Tibial nerve (tissue), 4 donors: ENCODE measurements around the gene BRIP1.

Experiments
- CTCF ChIP-seq, 5 experiments: fragments of 200-600 bp in 3 of 5; fragments of 450-650 bp in 2 of 5; sonication (generic) in 3 of 5; IDR thresholded peaks; one replicate each; pipeline ENCODE4 v1.5.1; 2016 to 2019; ENCODE audit warnings: antibody characterized with exemption in 5 of 5, mild to moderate bottlenecking in 3 of 5, moderate library complexity in 2 of 5
- EP300 ChIP-seq, 2 donors: sonication (generic); formaldehyde crosslinking; IDR thresholded peaks; one replicate each; pipeline ENCODE4 v1.6.1; 2017; ENCODE audit warnings: antibody characterized with exemption in 2 of 2, mild to moderate bottlenecking in 1 of 2
- POLR2A ChIP-seq, 2 donors: fragments of 450-650 bp; IDR thresholded peaks; one replicate each; pipeline ENCODE4 v1.6.1; 2017; ENCODE audit warnings: antibody characterized with exemption in 2 of 2, mild to moderate bottlenecking in 2 of 2, moderate library complexity in 2 of 2

GRCh38 chr17:61700252-61700651 is 163.1 kb downstream of the BRIP1 start:
- TF ChIP-seq CTCF (IDR thresholded peaks at IDR 0.05): no peak
- TF ChIP-seq POLR2A (IDR thresholded peaks at IDR 0.05): no peak
- TF ChIP-seq EP300 (IDR thresholded peaks at IDR 0.05): no peak
